ENCODE data around the gene GRIK4.

DNA sequence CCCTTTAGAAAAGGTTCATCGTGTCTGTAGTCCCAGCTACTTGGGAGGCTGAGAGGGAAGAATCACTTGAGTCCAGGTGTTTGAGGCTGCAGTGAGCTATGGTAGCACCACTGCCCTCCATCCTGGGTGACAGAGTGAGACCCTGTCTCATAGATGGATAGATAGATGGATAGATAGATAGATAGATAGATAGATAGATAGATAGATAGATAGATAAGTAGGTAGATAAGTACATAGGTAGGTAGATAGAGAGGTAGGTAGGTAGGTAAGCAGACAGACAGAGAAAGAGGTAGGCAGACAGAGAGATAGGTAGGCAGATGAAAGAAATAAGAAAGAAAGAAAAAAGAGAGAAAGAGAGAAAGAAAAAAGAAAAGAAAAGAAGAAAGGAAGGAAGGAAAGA is 156.4 kb downstream of the GRIK4 start:
- TF ChIP-seq, protein P1, sequence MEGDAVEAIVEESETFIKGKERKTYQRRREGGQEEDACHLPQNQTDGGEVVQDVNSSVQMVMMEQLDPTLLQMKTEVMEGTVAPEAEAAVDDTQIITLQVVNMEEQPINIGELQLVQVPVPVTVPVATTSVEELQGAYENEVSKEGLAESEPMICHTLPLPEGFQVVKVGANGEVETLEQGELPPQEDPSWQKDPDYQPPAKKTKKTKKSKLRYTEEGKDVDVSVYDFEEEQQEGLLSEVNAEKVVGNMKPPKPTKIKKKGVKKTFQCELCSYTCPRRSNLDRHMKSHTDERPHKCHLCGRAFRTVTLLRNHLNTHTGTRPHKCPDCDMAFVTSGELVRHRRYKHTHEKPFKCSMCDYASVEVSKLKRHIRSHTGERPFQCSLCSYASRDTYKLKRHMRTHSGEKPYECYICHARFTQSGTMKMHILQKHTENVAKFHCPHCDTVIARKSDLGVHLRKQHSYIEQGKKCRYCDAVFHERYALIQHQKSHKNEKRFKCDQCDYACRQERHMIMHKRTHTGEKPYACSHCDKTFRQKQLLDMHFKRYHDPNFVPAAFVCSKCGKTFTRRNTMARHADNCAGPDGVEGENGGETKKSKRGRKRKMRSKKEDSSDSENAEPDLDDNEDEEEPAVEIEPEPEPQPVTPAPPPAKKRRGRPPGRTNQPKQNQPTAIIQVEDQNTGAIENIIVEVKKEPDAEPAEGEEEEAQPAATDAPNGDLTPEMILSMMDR (IDR thresholded peaks at IDR 0.05) = peak; percentile 39
- no peak for TF ChIP-seq EZH2 (IDR thresholded peaks at IDR 0.05; ENCODE audit: borderline replicate concordance, insufficient read depth, low read depth, low read length, poor library complexity, severe bottlenecking)
